Astrocyte of the cerebellum (primary cell): ENCODE data around the gene OR6F1.

Experiments used
- DNase-seq: peaks from one replicate; pipeline ENCODE4 v3.0.0-alpha.2; 2011; ENCODE audit warnings: low read depth
- H3K4me3 ChIP-seq: 2 replicates; pipeline ENCODE4 v1.5.1; 2011; ENCODE audit warnings: mild to moderate bottlenecking, low read depth, low read length, moderate library complexity
- in situ Hi-C: cut with HindIII; loops from 2 replicates; pipeline ENCODE4 v1.10.0; 2017; ENCODE audit warnings: low sequenced_read_pairs
- TF ChIP-seq, protein P1 (sequence below): IDR thresholded peaks from 2 replicates; pipeline ENCODE4 v1.5.1; 2012; ENCODE audit warnings: low read length, low read depth, moderate library complexity, mild to moderate bottlenecking; ENCODE audit errors: missing control alignments

The OR6F1 gene

DNA sequence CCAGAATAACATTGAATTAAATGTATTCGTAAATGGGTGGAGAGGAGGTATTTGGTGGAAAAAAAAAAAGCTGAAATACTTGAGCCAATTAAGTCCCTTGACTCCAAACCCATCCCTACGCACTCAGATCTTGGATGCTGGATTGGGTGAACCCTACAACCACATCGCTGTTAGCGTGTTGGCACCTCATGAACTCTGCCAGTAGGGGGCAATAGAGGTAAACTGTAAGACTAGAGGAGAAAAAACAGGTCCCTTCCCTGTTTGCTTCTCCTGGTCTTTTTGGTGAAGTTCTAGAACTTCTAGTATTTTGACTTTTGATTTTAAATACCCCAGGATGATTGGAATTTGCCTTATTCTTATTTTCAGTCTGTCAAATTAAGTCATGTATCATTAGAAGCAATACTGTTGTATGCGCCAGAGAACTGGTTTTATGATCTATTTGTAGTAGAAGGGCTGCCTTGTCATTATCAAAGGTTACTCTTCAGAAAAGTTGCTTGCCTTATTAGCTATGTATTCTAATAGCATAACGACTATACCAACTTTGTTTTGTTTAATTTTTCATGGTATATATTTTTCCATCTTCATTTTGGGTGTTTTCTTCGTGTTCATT, 35.1 kb downstream of the OR6F1 start:
- H3K4me3 ChIP-seq = no peak overlapping the region
- DNase-seq = peak; percentile 31
- in situ Hi-C loops = no loop called here
- TF ChIP-seq, protein P1, sequence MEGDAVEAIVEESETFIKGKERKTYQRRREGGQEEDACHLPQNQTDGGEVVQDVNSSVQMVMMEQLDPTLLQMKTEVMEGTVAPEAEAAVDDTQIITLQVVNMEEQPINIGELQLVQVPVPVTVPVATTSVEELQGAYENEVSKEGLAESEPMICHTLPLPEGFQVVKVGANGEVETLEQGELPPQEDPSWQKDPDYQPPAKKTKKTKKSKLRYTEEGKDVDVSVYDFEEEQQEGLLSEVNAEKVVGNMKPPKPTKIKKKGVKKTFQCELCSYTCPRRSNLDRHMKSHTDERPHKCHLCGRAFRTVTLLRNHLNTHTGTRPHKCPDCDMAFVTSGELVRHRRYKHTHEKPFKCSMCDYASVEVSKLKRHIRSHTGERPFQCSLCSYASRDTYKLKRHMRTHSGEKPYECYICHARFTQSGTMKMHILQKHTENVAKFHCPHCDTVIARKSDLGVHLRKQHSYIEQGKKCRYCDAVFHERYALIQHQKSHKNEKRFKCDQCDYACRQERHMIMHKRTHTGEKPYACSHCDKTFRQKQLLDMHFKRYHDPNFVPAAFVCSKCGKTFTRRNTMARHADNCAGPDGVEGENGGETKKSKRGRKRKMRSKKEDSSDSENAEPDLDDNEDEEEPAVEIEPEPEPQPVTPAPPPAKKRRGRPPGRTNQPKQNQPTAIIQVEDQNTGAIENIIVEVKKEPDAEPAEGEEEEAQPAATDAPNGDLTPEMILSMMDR = peak; percentile 88

GRCh38 chr1:247680171-247680570, 36.3 kb downstream of the OR6F1 start:
- no peak overlapping the region for H3K4me3 ChIP-seq
- TF ChIP-seq, protein P1 = no peak
- in situ Hi-C loops = no loop called here
- no peak for DNase-seq

GRCh38 chr1:247679639-247680038, 36.8 kb downstream of the OR6F1 start, which contains the start of gene OR13G1:
Gene OR13G1, minus strand, starts transcription at chr1:247679739. Its CDS starts 6,698 bp downstream, at chr1:247673041.
- in situ Hi-C loops = no loop called here
- DNase-seq = no peak
- TF ChIP-seq, protein P1 = no peak
- H3K4me3 ChIP-seq = no peak within 1 kb of the TSS

- H3K4me3 ChIP-seq = no peak overlapping the region
- TF ChIP-seq, protein P1 = no peak
- DNase-seq = no peak
- in situ Hi-C loops = no loop called here
Measured at GRCh38 chr1:247669225-247669624, 47.2 kb downstream of the OR6F1 start.
